Endothelial cell (in vitro differentiated cells): ENCODE results near the gene LSM6. TPM values are rescaled to one million over a fixed set of nuclear protein-coding genes. Genes with fewer than 3 reads are reported as not detected.

ENCODE experiments used
- DNase-seq: peaks from one replicate; pipeline ENCODE4 v3.0.0; 2021; ENCODE audit warnings: low spot score
- H3K27ac Mint-ChIP-seq: one replicate; pipeline ENCODE4 v1.8.0; 2021; ENCODE audit warnings: mixed read lengths, inconsistent platforms; ENCODE audit not compliant: unreplicated experiment
- H3K27me3 Mint-ChIP-seq: one replicate; pipeline ENCODE4 v1.8.0; 2021; ENCODE audit warnings: mild to moderate bottlenecking, moderate library complexity, mixed read lengths, inconsistent platforms; ENCODE audit not compliant: unreplicated experiment
- H3K36me3 Mint-ChIP-seq: one replicate; pipeline ENCODE4 v1.8.0; 2021; ENCODE audit warnings: mild to moderate bottlenecking, low read depth, mixed read lengths, inconsistent platforms; ENCODE audit not compliant: unreplicated experiment
- H3K4me1 Mint-ChIP-seq: one replicate; pipeline ENCODE4 v1.8.0; 2021; ENCODE audit warnings: mild to moderate bottlenecking, mixed read lengths, inconsistent platforms; ENCODE audit not compliant: unreplicated experiment
- H3K4me3 Mint-ChIP-seq: one replicate; pipeline ENCODE4 v1.8.0; 2021; ENCODE audit warnings: mild to moderate bottlenecking, mixed read lengths, inconsistent platforms; ENCODE audit not compliant: unreplicated experiment
- H3K9me3 Mint-ChIP-seq: one replicate; pipeline ENCODE4 v1.8.0; 2021; ENCODE audit warnings: mixed read lengths, inconsistent platforms; ENCODE audit not compliant: unreplicated experiment
- CTCF ChIP-seq: fragments of 200-600 bp; sonication (generic); IDR thresholded peaks from one replicate; pipeline ENCODE4 v1.5.0; 2021; ENCODE audit warnings: antibody characterized with exemption; ENCODE audit not compliant: unreplicated experiment
- total RNA-seq: library from RNA; stranded (reverse); fragmentation: NEBNext Ultra II Directional; extraction: Animal tissue kit (Norgen Biotek cat#: 25700); gene quantifications from one replicate; pipeline ENCODE4 v1.2.1, GENCODE V29; 2021; ENCODE audit not compliant: unreplicated experiment

LSM6 gene
- total RNA-seq, 1 donor from 2014 or later, result 40.3 TPM

GRCh38 chr4:146165840-146166239, 9.7 kb upstream of the LSM6 start:
- Mint-ChIP-seq H3K9me3 (no peaks in the 10 kb centered on the region), H3K4me3 (no peak overlapping the region), H3K36me3 (no peaks in the 10 kb centered on the region), H3K4me1 (no peaks in the 10 kb centered on the region), H3K27ac (no peak overlapping the region), H3K27me3 (no peaks in the 10 kb centered on the region)
- TF ChIP-seq CTCF, result no peak
- no peak for DNase-seq

GRCh38 chr4:146170149-146170548, 5.4 kb upstream of the LSM6 start:
- TF ChIP-seq CTCF, result no peak
- no peaks in the 10 kb centered on the region for H3K4me1 Mint-ChIP-seq
- no peak overlapping the region for H3K27ac Mint-ChIP-seq
- H3K4me3 Mint-ChIP-seq, result no peak overlapping the region
- DNase-seq, result no peak
- no peaks in the 10 kb centered on the region for H3K27me3 Mint-ChIP-seq
- H3K9me3 Mint-ChIP-seq, result no peaks in the 10 kb centered on the region
- H3K36me3 Mint-ChIP-seq, result no peaks in the 10 kb centered on the region

- H3K4me3 Mint-ChIP-seq, result peak overlapping the region; percentile 91
- no peaks in the 10 kb centered on the region for H3K36me3 Mint-ChIP-seq
- H3K27ac Mint-ChIP-seq, result peak overlapping the region; percentile 55
- H3K4me1 Mint-ChIP-seq, result peaks cover 26% of the 10 kb centered on the region
- TF ChIP-seq CTCF, result no peak
- peaks cover 2% of the 10 kb centered on the region for H3K27me3 Mint-ChIP-seq
- DNase-seq, result no peak
- peaks cover 4% of the 10 kb centered on the region for H3K9me3 Mint-ChIP-seq
Observed at GRCh38 chr4:146176891-146177290, 1.4 kb downstream of the LSM6 start.

- DNase-seq, result no peak
- Mint-ChIP-seq H3K4me3 (no peak overlapping the region), H3K36me3 (no peaks in the 10 kb centered on the region), H3K27me3 (peaks cover 2% of the 10 kb centered on the region), H3K9me3 (peaks cover 4% of the 10 kb centered on the region), H3K27ac (no peak overlapping the region), H3K4me1 (peaks cover 26% of the 10 kb centered on the region)
- no peak for TF ChIP-seq CTCF
Observed at GRCh38 chr4:146178126-146178525, 2.6 kb downstream of the LSM6 start.

- DNase-seq, result no peak
- peaks cover 4% of the 10 kb centered on the region for H3K9me3 Mint-ChIP-seq
- H3K36me3 Mint-ChIP-seq, result no peaks in the 10 kb centered on the region
- TF ChIP-seq CTCF, result no peak
- peak overlapping the region; percentile 80 for H3K27ac Mint-ChIP-seq
- peaks cover 2% of the 10 kb centered on the region for H3K27me3 Mint-ChIP-seq
- H3K4me3 Mint-ChIP-seq, result no peak overlapping the region
- peaks cover 26% of the 10 kb centered on the region for H3K4me1 Mint-ChIP-seq
Observed at GRCh38 chr4:146179784-146180370, 4.4 kb downstream of the LSM6 start.
